HepG2 (cell line): ENCODE measurements around the gene CCL16. TPM values are rescaled to one million over a fixed set of nuclear protein-coding genes. Genes with fewer than 3 reads are reported as not detected.

Experiments
- ATAC-seq: fragments of 200-7000 bp; cut with Tn5 transposase; 3 replicates; pipeline ENCODE4 v1.9.1; 2020; ENCODE audit warnings: mild to moderate bottlenecking, moderate library complexity
- BruUV-seq: library from RNA; stranded (reverse); fragments of 400-500 nt; replicated peaks from 2 replicates; lab custom pipeline; 2021; lab: Mats Ljungman, UMichigan
- CTCF ChIA-PET: fragments of 300-600 bp; formaldehyde crosslinking; extraction: SDS; loops from one replicate; lab custom pipeline; 2021; ENCODE audit warnings: low total read pairs, inconsistent platforms, low intra/inter-chr PET ratio; lab: Yijun Ruan, JAX
- POLR2A ChIA-PET: fragments of 350-600 bp; sonication (Branson Sonifier 250); formaldehyde crosslinking; loops from one replicate; lab custom pipeline; 2020; ENCODE audit warnings: antibody characterized with exemption, inconsistent platforms; lab: Yijun Ruan, JAX
- DNase-seq: peaks from one replicate; pipeline ENCODE4 v3.0.0-alpha.2; 2015; ENCODE audit warnings: low spot score
- FAIRE-seq: peaks from 3 replicates; lab custom pipeline; 2011; peaks lifted over from hg19 to GRCh38; lab: Jason Lieb, UNC
- H2AFZ ChIP-seq: one replicate; pipeline ENCODE4 v1.6.1; 2011; ENCODE audit warnings: low read length, inconsistent platforms
- H3K27ac ChIP-seq: fragments of 300-600 bp; 3 replicates; pipeline ENCODE4 v1.8.0; 2011; ENCODE audit warnings: mixed run types, mild to moderate bottlenecking, mixed read lengths, low read length, inconsistent platforms; ENCODE audit not compliant: insufficient read depth; ENCODE audit errors: extremely low read length
- H3K27me3 ChIP-seq, 2 experiments: fragments of 200-600 bp in 1 of 2; 2 replicates in 1 of 2; 3 replicates in 1 of 2; pipeline versions ENCODE4 v1.6.0 to v1.8.0; 2011; ENCODE audit warnings: low read length in 2 of 2, mild to moderate bottlenecking in 2 of 2, moderate library complexity in 2 of 2, inconsistent platforms in 1 of 2; ENCODE audit not compliant: insufficient read depth in 2 of 2, control insufficient read depth in 1 of 2
- H3K36me3 ChIP-seq, 2 experiments: fragments of 200-600 bp in 1 of 2; replicated peaks in 1 of 2; 2 replicates in 1 of 2; 3 replicates in 1 of 2; pipeline versions ENCODE4 v1.5.1 to v1.8.0; 2011; ENCODE audit warnings: low read length in 2 of 2, inconsistent platforms in 1 of 2; ENCODE audit not compliant: insufficient read depth in 2 of 2, control insufficient read depth in 1 of 2
- H3K4me1 ChIP-seq: 2 replicates; pipeline ENCODE4 v1.5.1; 2012; ENCODE audit warnings: low read length, inconsistent platforms; ENCODE audit not compliant: insufficient read depth
- H3K4me2 ChIP-seq: 2 replicates; pipeline ENCODE4 v1.6.0; 2011; ENCODE audit warnings: low read depth, low read length, inconsistent platforms
- H3K4me3 ChIP-seq, 3 experiments: fragments of 200-600 bp in 1 of 3; sonication (generic), shearing (Covaris generic) in 1 of 3; replicated peaks in 1 of 3; 2 replicates each; pipeline ENCODE4 v1.5.1; 2011 to 2016; ENCODE audit warnings: low read length in 3 of 3, inconsistent platforms in 2 of 3, low read depth in 2 of 3, mild to moderate bottlenecking in 2 of 3, control low read depth in 1 of 3, mixed read lengths in 1 of 3; ENCODE audit not compliant: insufficient read depth in 1 of 3
- H3K79me2 ChIP-seq: one replicate; pipeline ENCODE4 v1.6.1; 2011; ENCODE audit warnings: low read length, inconsistent platforms; ENCODE audit not compliant: insufficient read depth
- H3K9ac ChIP-seq: 2 replicates; pipeline ENCODE4 v1.6.0; 2011; ENCODE audit warnings: mild to moderate bottlenecking, low read depth, low read length, inconsistent platforms; ENCODE audit not compliant: insufficient read depth
- H3K9me3 ChIP-seq: 2 replicates; pipeline ENCODE4 v1.5.1; 2012; ENCODE audit warnings: mild to moderate bottlenecking, low read length
- H4K20me1 ChIP-seq: 2 replicates; pipeline ENCODE4 v1.6.0; 2011; ENCODE audit warnings: inconsistent platforms, mild to moderate bottlenecking, low read length, moderate library complexity; ENCODE audit not compliant: insufficient read depth
- ARID5B ChIP-seq: IDR thresholded peaks from 2 replicates; pipeline ENCODE4 v1.4.0; 2020; ENCODE audit warnings: mild to moderate bottlenecking, missing genetic modification reagents
- BCL6 ChIP-seq: IDR thresholded peaks from 2 replicates; pipeline ENCODE4 v1.6.1; 2016; ENCODE audit warnings: missing genetic modification reagents, missing compliant biosample characterization
- FOXP1 ChIP-seq, 2 experiments: fragments of 450-650 bp in 1 of 2; IDR thresholded peaks; 2 replicates each; pipeline ENCODE4 v1.6.1; 2017 to 2018; ENCODE audit warnings: antibody characterized with exemption in 1 of 2
- GATAD2A ChIP-seq: IDR thresholded peaks from 2 replicates; pipeline ENCODE4 v1.6.1; 2016
- HNF4A ChIP-seq: sonication (generic); formaldehyde crosslinking; IDR thresholded peaks from 2 replicates; pipeline ENCODE4 v1.4.0; 2020; ENCODE audit warnings: missing genetic modification reagents
- HNF4G ChIP-seq, 2 experiments: sonication (generic) in 1 of 2; formaldehyde crosslinking in 1 of 2; IDR thresholded peaks; 2 replicates each; pipeline versions ENCODE4 v1.4.0 to v1.6.1; 2011 to 2020; ENCODE audit warnings: borderline replicate concordance in 2 of 2, low read depth in 2 of 2, mild to moderate bottlenecking in 2 of 2, low read length in 1 of 2, missing genetic modification reagents in 1 of 2, moderate library complexity in 1 of 2
- MAFG ChIP-seq: sonication (generic); formaldehyde crosslinking; IDR thresholded peaks from 2 replicates; pipeline ENCODE4 v1.5.1; 2020; ENCODE audit warnings: mild to moderate bottlenecking, missing genetic modification reagents
- MAFK ChIP-seq, 2 experiments: IDR thresholded peaks in 1 of 2; conservative IDR thresholded peaks in 1 of 2; 2 replicates each; pipeline ENCODE4 v1.6.1; 2011; ENCODE audit warnings: improper control_type of control experiment in 2 of 2, low read length in 2 of 2
- PAWR ChIP-seq: sonication (generic); formaldehyde crosslinking; IDR thresholded peaks from 2 replicates; pipeline ENCODE4 v1.4.0; 2020; ENCODE audit warnings: missing genetic modification reagents, mild to moderate bottlenecking, borderline replicate concordance
- PAXIP1 ChIP-seq: sonication (generic); formaldehyde crosslinking; conservative IDR thresholded peaks from 2 replicates; pipeline ENCODE4 v1.4.0; 2020; ENCODE audit warnings: mild to moderate bottlenecking, missing genetic modification reagents, moderate library complexity
- PPARG ChIP-seq: conservative IDR thresholded peaks from 2 replicates; pipeline ENCODE4 v1.6.1; 2016; ENCODE audit warnings: missing biosample characterization, missing genetic modification reagents
- RNF2 ChIP-seq: fragments of 450-650 bp; conservative IDR thresholded peaks from 2 replicates; pipeline ENCODE4 v1.6.1; 2016; ENCODE audit warnings: low read depth
- RXRB ChIP-seq: IDR thresholded peaks from 2 replicates; pipeline ENCODE4 v1.6.1; 2016; ENCODE audit warnings: borderline replicate concordance, missing genetic modification reagents, missing compliant biosample characterization
- SALL1 ChIP-seq: sonication (generic); formaldehyde crosslinking; IDR thresholded peaks from 2 replicates; pipeline ENCODE4 v1.8.0; 2022; ENCODE audit warnings: mild to moderate bottlenecking, missing genetic modification reagents
- SAP130 ChIP-seq: IDR thresholded peaks from 2 replicates; pipeline ENCODE4 v1.6.1; 2016; ENCODE audit warnings: low read depth
- SKI ChIP-seq: fragments of 450-650 bp; IDR thresholded peaks from one replicate; pipeline ENCODE4 v1.6.1; 2018; ENCODE audit warnings: mild to moderate bottlenecking; ENCODE audit not compliant: partially characterized antibody
- SOX5 ChIP-seq: IDR thresholded peaks from 2 replicates; pipeline ENCODE4 v1.6.1; 2016; ENCODE audit warnings: borderline replicate concordance
- ZNF496 ChIP-seq: sonication (generic); formaldehyde crosslinking; IDR thresholded peaks from 2 replicates; pipeline ENCODE4 v1.8.1; 2023; ENCODE audit warnings: mild to moderate bottlenecking, moderate library complexity, missing genetic modification reagents; ENCODE audit not compliant: insufficient replicate concordance
- WGBS: methylation state at CpG from one replicate; pipeline ENCODE4 v1.1.6; 2017; ENCODE audit warnings: low lambda C conversion rate; 5-methylcytosine and 5-hydroxymethylcytosine counted together
- in situ Hi-C: cut with HindIII; loops from 2 replicates; pipeline ENCODE4 v1.10.0; 2017; ENCODE audit warnings: low pct_unique_long_range_greater_than_20kb; ENCODE audit not compliant: extremely low pct_ligation_motif_present
- intact Hi-C: fragments of 100-400 bp; cut with micrococcal nuclease; formaldehyde crosslinking; loops from one replicate; pipeline ENCODE4 v1.10.0; 2022; ENCODE audit not compliant: unreplicated experiment
- polyA plus RNA-seq, 8 experiments: library from polyadenylated mRNA; depleted of rRNA in 3 of 8; stranded (reverse) in 7 of 8; unstranded in 1 of 8; fragments of >200 nt; fragmentation: Illumina TruSeq in 4 of 8; extraction: Trizol in 4 of 8; gene quantifications; 2 replicates each; pipeline versions ENCODE4 v1.2.1 to v1.2.3, GENCODE V29; 2011 to 2016; ENCODE audit warnings: low read depth in 4 of 8, missing spikeins in 1 of 8, mixed read lengths in 1 of 8; ENCODE audit not compliant: insufficient read depth in 1 of 8
- total RNA-seq, 5 experiments: library from RNA; depleted of rRNA; stranded (reverse); fragments of >200 nt; fragmentation: Illumina TruSeq; extraction: Trizol; gene quantifications; 2 replicates each; pipeline ENCODE4 v1.2.3, GENCODE V29; 2016; ENCODE audit warnings: low read depth in 1 of 5

Gene CCL16
- total and polyA plus RNA-seq, 2 of the 13 experiments (the other 11 are each of a cell fraction or from before 2014, with no cell fraction given) = 2.0 to 14.7 TPM

- peak; percentile 86 for ATAC-seq
- peak; percentile 69; the same call in 1 of the 2 replicates for TF ChIP-seq ARID5B (CRISPR knock-in tag)
- TF ChIP-seq SOX5 (CRISPR knock-in tag) = peak; percentile 67; the same call in 1 of the 2 replicates
- peak; percentile 44 for TF ChIP-seq HNF4G (IDR thresholded peaks at IDR 0.05; ENCODE audit: borderline replicate concordance, low read depth, low read length)
- no peak for TF ChIP-seq HNF4G (CRISPR knock-in tag; IDR thresholded peaks at IDR 0.05; ENCODE audit: borderline replicate concordance, low read depth)
- peak; percentile 15 for TF ChIP-seq SKI
- peak; percentile 69 for TF ChIP-seq PAXIP1
- peak; percentile 66 for TF ChIP-seq BCL6 (CRISPR knock-in tag)
- TF ChIP-seq FOXP1 (IDR thresholded peaks at IDR 0.05) = no peak
- TF ChIP-seq FOXP1 (CRISPR knock-in tag; IDR thresholded peaks at IDR 0.05) = 0 out of 2 replicates have a peak, but pooled peaks have one; percentile 13
- peak; percentile 64; the same call in 1 of the 2 replicates for TF ChIP-seq RXRB (CRISPR knock-in tag)
- peak; percentile 34; the same call in 1 of the 2 replicates for TF ChIP-seq SALL1 (CRISPR knock-in tag)
- TF ChIP-seq GATAD2A (CRISPR knock-in tag) = peak; percentile 25; the same call in 1 of the 2 replicates
- peak; percentile 72 for TF ChIP-seq HNF4A
- TF ChIP-seq MAFG (CRISPR knock-in tag) = peak; percentile 56; the same call in 1 of the 2 replicates
- TF ChIP-seq MAFK (conservative IDR thresholded peaks at IDR 0.05 in 1 of 2, IDR thresholded peaks at IDR 0.05 in 1 of 2; ENCODE audit: low read length in 2 of 2) = peak; percentile 97 to 98
- TF ChIP-seq PPARG (CRISPR knock-in tag) = peak; percentile 56; the same call in 1 of the 2 replicates
- TF ChIP-seq RNF2 = no peak
- TF ChIP-seq PAWR (CRISPR knock-in tag) = no peak
- no peak for TF ChIP-seq ZNF496
- peak; percentile 44 for TF ChIP-seq SAP130 (CRISPR knock-in tag)
Observed at GRCh38 chr17:35991075-35991474, 9.8 kb upstream of the CCL16 start.

More at GRCh38 chr17:35991075-35991474, 9.8 kb upstream of the CCL16 start:
- H3K4me1 ChIP-seq = peaks cover 58% of the 10 kb centered on the region
- H4K20me1 ChIP-seq = no peaks in the 10 kb centered on the region
- FAIRE-seq = no peak
- H3K9me3 ChIP-seq = no peaks in the 10 kb centered on the region
- DNase-seq = peak; percentile 71
- H2AFZ ChIP-seq = no peak overlapping the region
- H3K27ac ChIP-seq = peak overlapping the region; percentile 72
- intact Hi-C loops = no loop called here
- no TSS peak for BruUV-seq
- no peak overlapping the region for H3K9ac ChIP-seq
- in situ Hi-C loops = no loop called here
- WGBS = 16% methylated on average over 2 of the region's 2 CpGs
- H3K79me2 ChIP-seq = peaks cover 8% of the 10 kb centered on the region
- no peaks in the 10 kb centered on the region for H3K27me3 ChIP-seq
- ChIA-PET CTCF (no interaction called here), POLR2A (interaction anchor here (1.0 to 2.9 kb wide), 5 partner anchors 9 to 18 kb away, joined by 3 to 27 read pairs (median 12); partner anchors contain the start of genes CCL15 and CCL16)
- no peak overlapping the region for H3K4me3 ChIP-seq
- H3K4me2 ChIP-seq = peak overlapping the region; percentile 10; the same call in 1 of the 2 replicates
- H3K36me3 ChIP-seq = peaks cover 5 to 11% of the 10 kb centered on the region in 2 experiments; a peak in 4 of 5 replicates
